Caco-2 (cell line): Measurements from ENCODE around the gene RCC1. TPM values are rescaled to one million over a fixed set of nuclear protein-coding genes. Genes with fewer than 3 reads are reported as not detected.

Experiments
- BruUV-seq: library from RNA; stranded (reverse); fragments of 400-500 nt; replicated peaks from 2 replicates; lab custom pipeline; 2021; lab: Mats Ljungman, UMichigan
- CTCF ChIA-PET: fragments of 300-600 bp; sonication (Branson Sonifier 250); formaldehyde crosslinking; loops from one replicate; lab custom pipeline; 2022; ENCODE audit warnings: antibody characterized with exemption; lab: Charles Lee
- POLR2A ChIA-PET: fragments of 300-600 bp; sonication (Branson Sonifier 250); formaldehyde crosslinking; loops from one replicate; lab custom pipeline; 2022; ENCODE audit warnings: antibody characterized with exemption; lab: Charles Lee
- DNase-seq, 2 experiments: peaks; one replicate each; pipeline versions ENCODE4 v3.0.0 to v3.0.0-alpha.2; 2020 to 2022
- H3K27me3 ChIP-seq: replicated peaks from 2 replicates; pipeline ENCODE4 v1.6.0; 2011; ENCODE audit warnings: low read length; ENCODE audit not compliant: control insufficient read depth, insufficient read depth
- H3K36me3 ChIP-seq: 2 replicates; pipeline ENCODE4 v1.5.1; 2011; ENCODE audit warnings: low read length; ENCODE audit not compliant: control insufficient read depth, insufficient read depth
- H3K4me1 ChIP-seq: fragments of 250-450 bp; sonication (Bioruptor Pico); 2 replicates; pipeline ENCODE4 v1.5.1; 2020; ENCODE audit warnings: mild to moderate bottlenecking
- H3K4me3 ChIP-seq: 2 replicates; pipeline ENCODE4 v1.5.1; 2011; ENCODE audit warnings: low read depth, mild to moderate bottlenecking, control low read depth, low read length
- H3K9me3 ChIP-seq: fragments of 250-450 bp; sonication (Bioruptor Pico); 2 replicates; pipeline ENCODE4 v1.5.1; 2020; ENCODE audit warnings: mild to moderate bottlenecking, moderate library complexity
- H3K27ac Mint-ChIP-seq: one replicate; pipeline ENCODE4 v1.8.0; 2022; ENCODE audit warnings: mixed read lengths; ENCODE audit not compliant: unreplicated experiment
- H3K27me3 Mint-ChIP-seq: one replicate; pipeline ENCODE4 v1.8.0; 2022; ENCODE audit warnings: mixed read lengths; ENCODE audit not compliant: insufficient read depth, unreplicated experiment
- H3K36me3 Mint-ChIP-seq: one replicate; pipeline ENCODE4 v1.8.0; 2022; ENCODE audit warnings: mild to moderate bottlenecking, mixed read lengths; ENCODE audit not compliant: insufficient read depth, unreplicated experiment
- H3K4me1 Mint-ChIP-seq: one replicate; pipeline ENCODE4 v1.8.0; 2022; ENCODE audit warnings: low read depth, mixed read lengths; ENCODE audit not compliant: unreplicated experiment
- H3K4me3 Mint-ChIP-seq: one replicate; pipeline ENCODE4 v1.8.0; 2022; ENCODE audit warnings: mild to moderate bottlenecking, moderate library complexity, mixed read lengths; ENCODE audit not compliant: unreplicated experiment
- H3K9me3 Mint-ChIP-seq: one replicate; pipeline ENCODE4 v1.8.0; 2022; ENCODE audit warnings: mixed read lengths; ENCODE audit not compliant: unreplicated experiment
- intact Hi-C: fragments of 100-400 bp; cut with micrococcal nuclease; formaldehyde crosslinking; loops from one replicate; pipeline ENCODE4 v1.10.0; 2022; ENCODE audit not compliant: unreplicated experiment
- total RNA-seq: library from RNA; stranded (reverse); gene quantifications from 2 replicates; pipeline ENCODE4 v1.2.3, GENCODE V29; 2022
- TF ChIP-seq, protein P1 (sequence below), 2 experiments: fragments of 200-600 bp in 1 of 2; IDR thresholded peaks; 1 replicate in 1 of 2; 2 replicates in 1 of 2; pipeline versions ENCODE4 v1.5.1 to v1.8.0; 2011 to 2022; ENCODE audit warnings: antibody characterized with exemption in 1 of 2, control low read depth in 1 of 2, inconsistent platforms in 1 of 2, low read depth in 1 of 2, low read length in 1 of 2, mild to moderate bottlenecking in 1 of 2, moderate library complexity in 1 of 2; ENCODE audit not compliant: insufficient read depth in 1 of 2, severe bottlenecking in 1 of 2, unreplicated experiment in 1 of 2

RCC1 gene
- total RNA-seq, 1 experiment from 2014 or later = 52.1 TPM

GRCh38 chr1:28480308-28480707, 25.5 kb upstream of the RCC1 start:
- TF ChIP-seq, protein P1, sequence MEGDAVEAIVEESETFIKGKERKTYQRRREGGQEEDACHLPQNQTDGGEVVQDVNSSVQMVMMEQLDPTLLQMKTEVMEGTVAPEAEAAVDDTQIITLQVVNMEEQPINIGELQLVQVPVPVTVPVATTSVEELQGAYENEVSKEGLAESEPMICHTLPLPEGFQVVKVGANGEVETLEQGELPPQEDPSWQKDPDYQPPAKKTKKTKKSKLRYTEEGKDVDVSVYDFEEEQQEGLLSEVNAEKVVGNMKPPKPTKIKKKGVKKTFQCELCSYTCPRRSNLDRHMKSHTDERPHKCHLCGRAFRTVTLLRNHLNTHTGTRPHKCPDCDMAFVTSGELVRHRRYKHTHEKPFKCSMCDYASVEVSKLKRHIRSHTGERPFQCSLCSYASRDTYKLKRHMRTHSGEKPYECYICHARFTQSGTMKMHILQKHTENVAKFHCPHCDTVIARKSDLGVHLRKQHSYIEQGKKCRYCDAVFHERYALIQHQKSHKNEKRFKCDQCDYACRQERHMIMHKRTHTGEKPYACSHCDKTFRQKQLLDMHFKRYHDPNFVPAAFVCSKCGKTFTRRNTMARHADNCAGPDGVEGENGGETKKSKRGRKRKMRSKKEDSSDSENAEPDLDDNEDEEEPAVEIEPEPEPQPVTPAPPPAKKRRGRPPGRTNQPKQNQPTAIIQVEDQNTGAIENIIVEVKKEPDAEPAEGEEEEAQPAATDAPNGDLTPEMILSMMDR (IDR thresholded peaks at IDR 0.05; ENCODE audit: insufficient read depth in 1 of 2, low read depth in 1 of 2, low read length in 1 of 2, severe bottlenecking in 1 of 2, unreplicated experiment in 1 of 2) = no peak
- no TSS peak for BruUV-seq
- peaks cover 33% of the 10 kb centered on the region for H3K36me3 Mint-ChIP-seq
- no peaks in the 10 kb centered on the region for H3K36me3 ChIP-seq
- no peaks in the 10 kb centered on the region for H3K9me3 Mint-ChIP-seq
- H3K27ac Mint-ChIP-seq = no peak overlapping the region
- H3K27me3 ChIP-seq = no peaks in the 10 kb centered on the region
- no peaks in the 10 kb centered on the region for H3K27me3 Mint-ChIP-seq
- DNase-seq = no peak
- POLR2A ChIA-PET = no interaction called here
- intact Hi-C loops = no loop called here
- no peak overlapping the region for H3K4me3 ChIP-seq
- peaks cover 7% of the 10 kb centered on the region for H3K4me1 Mint-ChIP-seq
- no peaks in the 10 kb centered on the region for H3K4me1 ChIP-seq
- no peaks in the 10 kb centered on the region for H3K9me3 ChIP-seq
- CTCF ChIA-PET = no interaction called here
- no peak overlapping the region for H3K4me3 Mint-ChIP-seq

DNA sequence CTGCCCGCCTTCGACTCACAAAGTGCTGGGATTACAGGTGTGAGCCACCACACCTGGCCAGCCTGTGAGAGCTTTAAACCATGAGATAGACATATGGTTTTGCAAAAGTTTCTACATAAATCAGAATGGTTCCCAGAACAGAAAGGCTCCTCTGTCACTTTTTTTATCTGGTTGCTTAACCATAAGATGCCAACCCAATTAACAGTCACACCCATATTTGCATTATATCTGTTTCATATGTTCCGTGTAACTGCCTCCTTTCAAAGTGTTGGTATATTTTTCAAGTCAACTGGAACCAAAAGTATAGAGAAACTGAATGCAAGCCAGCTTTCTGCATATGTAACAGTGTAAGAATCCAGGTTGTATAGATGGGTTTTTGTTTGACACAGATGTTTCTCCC, 23.7 kb upstream of the RCC1 start:
- no TSS peak for BruUV-seq
- POLR2A ChIA-PET = interaction anchor here (0.6 kb wide), 1 partner anchor 233 kb away, joined by 4 read pairs; no protein-coding TSS in a partner anchor
- CTCF ChIA-PET = no interaction called here
- Mint-ChIP-seq H3K9me3 (no peaks in the 10 kb centered on the region), H3K27ac (no peak overlapping the region), H3K36me3 (peaks cover 33% of the 10 kb centered on the region), H3K4me1 (no peaks in the 10 kb centered on the region), H3K27me3 (no peaks in the 10 kb centered on the region), H3K4me3 (no peak overlapping the region)
- TF ChIP-seq, protein P1 (IDR thresholded peaks at IDR 0.05; ENCODE audit: insufficient read depth in 1 of 2, low read depth in 1 of 2, low read length in 1 of 2, severe bottlenecking in 1 of 2, unreplicated experiment in 1 of 2) = no peak
- no peaks in the 10 kb centered on the region for H3K36me3 ChIP-seq
- intact Hi-C loops = no loop called here
- H3K4me1 ChIP-seq = no peaks in the 10 kb centered on the region
- no peaks in the 10 kb centered on the region for H3K27me3 ChIP-seq
- DNase-seq = no peak
- no peak overlapping the region for H3K4me3 ChIP-seq
- H3K9me3 ChIP-seq = no peaks in the 10 kb centered on the region

DNA sequence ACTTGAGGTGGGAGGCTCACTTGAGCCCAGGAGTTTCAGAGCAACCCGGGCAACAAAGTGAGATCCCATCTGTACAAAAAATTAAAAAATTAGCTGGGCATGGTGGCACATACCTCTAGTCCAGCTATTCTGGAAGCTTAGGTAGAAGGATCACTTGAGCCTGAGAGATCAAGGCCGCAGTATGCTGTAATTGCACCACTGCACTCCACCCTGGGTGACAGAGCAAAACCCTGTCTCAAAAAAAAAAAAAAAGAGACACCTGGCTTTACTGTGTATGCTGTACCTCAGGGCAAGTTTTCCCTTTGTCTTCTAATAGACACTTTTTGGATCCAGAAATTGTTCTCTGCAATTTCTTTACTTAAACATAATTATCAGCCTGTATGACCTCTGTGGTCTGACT, 23.1 kb upstream of the RCC1 start:
- POLR2A ChIA-PET = no interaction called here
- H3K9me3 Mint-ChIP-seq = no peaks in the 10 kb centered on the region
- TF ChIP-seq, protein P1 (IDR thresholded peaks at IDR 0.05; ENCODE audit: insufficient read depth in 1 of 2, low read depth in 1 of 2, low read length in 1 of 2, severe bottlenecking in 1 of 2, unreplicated experiment in 1 of 2) = no peak
- Histone ChIP-seq H3K9me3 (no peaks in the 10 kb centered on the region), H3K4me1 (no peaks in the 10 kb centered on the region), H3K27me3 (no peaks in the 10 kb centered on the region), H3K36me3 (no peaks in the 10 kb centered on the region), H3K4me3 (no peak overlapping the region)
- H3K4me3 Mint-ChIP-seq = no peak overlapping the region
- CTCF ChIA-PET = no interaction called here
- no peak overlapping the region for H3K27ac Mint-ChIP-seq
- no peak for DNase-seq
- H3K36me3 Mint-ChIP-seq = peaks cover 31% of the 10 kb centered on the region
- no peaks in the 10 kb centered on the region for H3K27me3 Mint-ChIP-seq
- no TSS peak for BruUV-seq
- intact Hi-C loops = no loop called here
- no peaks in the 10 kb centered on the region for H3K4me1 Mint-ChIP-seq
